HCT116 (cell line): Measurements from ENCODE around the gene CENPX.

Experiments used
- EGR1 ChIP-seq: IDR thresholded peaks from 2 replicates; pipeline ENCODE4 v1.6.1; 2012; ENCODE audit warnings: low read depth
- EZH2 ChIP-seq: fragments of 200-600 bp; sonication (generic); IDR thresholded peaks from 2 replicates; pipeline ENCODE4 v1.6.1; 2017; ENCODE audit warnings: antibody characterized with exemption, mixed run types
- FOSL1 ChIP-seq: IDR thresholded peaks from 2 replicates; pipeline ENCODE4 v1.6.1; 2012; ENCODE audit warnings: low read depth
- POLR2A ChIP-seq: IDR thresholded peaks from 2 replicates; pipeline ENCODE4 v1.7.0; 2011; ENCODE audit warnings: borderline replicate concordance; ENCODE audit not compliant: insufficient read depth, insufficient read length; ENCODE audit errors: extremely low read depth
- SRF ChIP-seq: IDR thresholded peaks from 2 replicates; pipeline ENCODE4 v1.6.1; 2012; ENCODE audit warnings: low read depth
- TF ChIP-seq, protein P1 (sequence below), 3 experiments: fragments of 200-600 bp in 1 of 3; sonication (generic) in 1 of 3; IDR thresholded peaks in 2 of 3; conservative IDR thresholded peaks in 1 of 3; 2 replicates each; pipeline ENCODE4 v1.5.1; 2012 to 2017; ENCODE audit warnings: low read depth in 2 of 3, low read length in 2 of 3, antibody characterized with exemption in 1 of 3, borderline replicate concordance in 1 of 3, control low read depth in 1 of 3, mild to moderate bottlenecking in 1 of 3, mixed read lengths in 1 of 3, mixed run types in 1 of 3, moderate library complexity in 1 of 3; ENCODE audit not compliant: insufficient read depth in 1 of 3

DNA sequence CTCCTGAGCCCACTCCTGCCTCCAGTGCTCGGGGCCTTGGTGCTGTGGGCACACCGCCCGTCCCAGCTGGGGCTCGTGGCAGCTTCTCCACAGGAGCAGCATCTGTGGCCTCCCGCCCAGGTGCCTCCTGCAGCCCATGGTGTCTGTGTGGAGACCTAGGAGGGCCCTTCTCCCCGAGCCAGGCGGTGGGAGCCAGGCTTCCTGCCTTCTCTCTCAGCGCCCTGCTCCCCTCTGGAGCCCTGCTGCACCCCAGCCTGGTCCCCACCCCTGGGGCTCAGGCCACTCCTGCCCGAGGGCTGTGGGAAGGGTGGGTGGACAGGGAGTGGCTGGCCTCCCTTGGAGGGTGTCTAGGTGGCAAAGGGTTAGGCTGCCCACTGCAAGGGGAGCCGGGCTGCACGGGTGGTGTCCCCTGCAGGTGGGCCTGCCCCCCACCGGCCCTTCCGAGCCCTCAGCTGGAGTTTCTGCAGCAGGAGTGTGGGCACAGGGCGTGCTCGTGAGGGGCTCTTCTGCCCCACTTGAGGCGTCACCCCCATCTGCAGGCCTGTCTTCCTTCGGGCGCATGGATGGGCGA, 11.0 kb downstream of the CENPX start:
- TF ChIP-seq EZH2 (no peak), SRF (no peak), EGR1 (no peak), POLR2A (no peak), FOSL1 (no peak)
- TF ChIP-seq, protein P1, sequence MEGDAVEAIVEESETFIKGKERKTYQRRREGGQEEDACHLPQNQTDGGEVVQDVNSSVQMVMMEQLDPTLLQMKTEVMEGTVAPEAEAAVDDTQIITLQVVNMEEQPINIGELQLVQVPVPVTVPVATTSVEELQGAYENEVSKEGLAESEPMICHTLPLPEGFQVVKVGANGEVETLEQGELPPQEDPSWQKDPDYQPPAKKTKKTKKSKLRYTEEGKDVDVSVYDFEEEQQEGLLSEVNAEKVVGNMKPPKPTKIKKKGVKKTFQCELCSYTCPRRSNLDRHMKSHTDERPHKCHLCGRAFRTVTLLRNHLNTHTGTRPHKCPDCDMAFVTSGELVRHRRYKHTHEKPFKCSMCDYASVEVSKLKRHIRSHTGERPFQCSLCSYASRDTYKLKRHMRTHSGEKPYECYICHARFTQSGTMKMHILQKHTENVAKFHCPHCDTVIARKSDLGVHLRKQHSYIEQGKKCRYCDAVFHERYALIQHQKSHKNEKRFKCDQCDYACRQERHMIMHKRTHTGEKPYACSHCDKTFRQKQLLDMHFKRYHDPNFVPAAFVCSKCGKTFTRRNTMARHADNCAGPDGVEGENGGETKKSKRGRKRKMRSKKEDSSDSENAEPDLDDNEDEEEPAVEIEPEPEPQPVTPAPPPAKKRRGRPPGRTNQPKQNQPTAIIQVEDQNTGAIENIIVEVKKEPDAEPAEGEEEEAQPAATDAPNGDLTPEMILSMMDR (IDR thresholded peaks at IDR 0.05 in 2 of 3, conservative IDR thresholded peaks at IDR 0.05 in 1 of 3; ENCODE audit: borderline replicate concordance in 1 of 3, insufficient read depth in 1 of 3, low read depth in 2 of 3, low read length in 2 of 3): no peak
